Adrenal gland (tissue), 12 donors: ENCODE data around the gene ST3GAL4. TPM values are rescaled to one million over a fixed set of nuclear protein-coding genes. Genes with fewer than 3 reads are reported as not detected.

Source experiments
- DNase-seq, 7 donors: peaks; one replicate each; pipeline ENCODE4 v3.0.0-alpha.2; 2019 to 2020
- H3K27ac ChIP-seq, 5 donors: fragments of 200-600 bp; sonication (generic) in 4 of 5; 1 replicate in 3 of 5; 2 replicates in 2 of 5; pipeline versions ENCODE4 v1.5.1 to v1.8.0; 2016 to 2020; ENCODE audit warnings: mild to moderate bottlenecking in 1 of 5
- H3K27me3 ChIP-seq: fragments of 200-600 bp; 2 replicates; pipeline ENCODE4 v1.8.0; 2021
- H3K36me3 ChIP-seq, 2 donors: fragments of 200-600 bp; replicated peaks in 1 of 2; 1 replicate in 1 of 2; 2 replicates in 1 of 2; pipeline versions ENCODE4 v1.5.1 to v1.8.0; 2018 to 2022
- H3K4me1 ChIP-seq, 2 donors: fragments of 200-600 bp; replicated peaks in 1 of 2; 1 replicate in 1 of 2; 2 replicates in 1 of 2; pipeline versions ENCODE4 v1.5.1 to v1.8.0; 2018 to 2021
- H3K4me3 ChIP-seq, 4 donors: fragments of 200-600 bp; sonication (generic) in 3 of 4; one replicate each; pipeline ENCODE4 v1.5.1; 2016 to 2018
- H3K9me3 ChIP-seq, 3 donors: fragments of 200-600 bp; sonication (generic) in 1 of 3; replicated peaks in 1 of 3; 1 replicate in 2 of 3; 2 replicates in 1 of 3; pipeline versions ENCODE4 v1.5.1 to v1.8.0; 2016 to 2021
- CTCF ChIP-seq, 6 experiments: fragments of 450-650 bp in 4 of 6; fragments of 200-600 bp in 2 of 6; sonication (generic) in 1 of 6; IDR thresholded peaks; 1 replicate in 5 of 6; 2 replicates in 1 of 6; pipeline versions ENCODE4 v1.5.1 to v1.8.0; 2016 to 2021; ENCODE audit warnings: antibody characterized with exemption in 6 of 6, mild to moderate bottlenecking in 2 of 6, moderate library complexity in 1 of 6
- POLR2A ChIP-seq, 2 donors: fragments of 450-650 bp; IDR thresholded peaks; one replicate each; pipeline ENCODE4 v1.6.1; 2017; ENCODE audit warnings: antibody characterized with exemption in 2 of 2, mild to moderate bottlenecking in 2 of 2, moderate library complexity in 1 of 2
- WGBS, 4 donors: extraction: QIAGEN DNeasy Blood & Tissue Kit in 2 of 4; methylation state at CpG; one replicate each; pipeline versions ENCODE4 v1.1.5 to v1.1.7; 2013 to 2017; 5-methylcytosine and 5-hydroxymethylcytosine counted together
- intact Hi-C, 2 donors: fragments of 100-400 bp; cut with DNase I; formaldehyde crosslinking; loops; one replicate each; pipeline versions ENCODE4 v1.14.1 to v1.15.0; 2022 to 2023
- polyA plus RNA-seq, 3 donors: library from polyadenylated mRNA; stranded (reverse); fragments of 200-250 nt in 2 of 3; fragments of 350-450 nt in 1 of 3; fragmentation: Illumina TruSeq in 1 of 3; extraction: RNeasy Lipid Tissue Mini Kit (QIAGEN cat#74804) in 1 of 3; gene quantifications; one replicate each; pipeline ENCODE4 v1.2.3, GENCODE V29; 2013 to 2014
- total RNA-seq, 9 donors: library from RNA; depleted of rRNA in 4 of 9; stranded (reverse); fragments of >200 nt in 4 of 9; fragments of 120-200 nt in 1 of 9; fragmentation: NEBNext Ultra II Directional in 1 of 9; extraction: Animal tissue kit (Norgen Biotek cat#: 25700) in 1 of 9; gene quantifications; one replicate each; pipeline versions ENCODE4 v1.1.0 to v1.2.4, GENCODE V29; 2013 to 2023
- donor health status: healthy with polysubstance abuse.
- donor health status: Bipolar disorder and iron deficiency.
- donor health status: DM: yes; HTN: yes; CAD: no.
- donor health status: DM: no; HTN: no; CAD: no.
- donor health status: DM: no; HTN: no; CAD: no.
- donor health status: DM: yes; HTN: yes; CAD: no.

Gene ST3GAL4
- total and polyA plus RNA-seq, 12 donors = 119 to 359 (median 163) TPM

DNA sequence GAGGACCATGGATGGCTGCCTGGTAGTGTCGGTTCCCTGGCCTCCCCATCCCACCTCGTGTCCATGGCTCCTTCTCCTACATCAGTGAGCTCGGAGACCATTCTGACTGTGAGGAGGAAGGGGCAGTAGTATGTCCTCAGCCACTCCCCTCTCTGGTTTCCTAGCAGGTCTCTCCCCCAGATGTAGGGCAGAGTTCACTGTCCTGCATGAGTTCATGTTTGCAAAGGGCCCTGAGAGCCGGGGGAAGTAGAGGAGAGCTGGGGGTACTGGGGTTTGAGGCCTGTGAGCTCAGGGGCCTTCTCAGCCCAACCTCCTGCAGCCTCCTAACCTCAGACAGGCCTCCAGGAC lies 18.4 kb upstream of the ST3GAL4 start:
- Histone ChIP-seq H3K4me1 (peaks cover 5 to 47% of the 10 kb centered on the region in 2 donors), H3K4me3 (no peak overlapping the region), H3K27ac (peak overlapping the region in 1 of 5 donors; percentile 65), H3K36me3 (peaks cover 0 to 4% of the 10 kb centered on the region in 2 donors), H3K27me3 (no peaks in the 10 kb centered on the region), H3K9me3 (no peaks in the 10 kb centered on the region)
- intact Hi-C loops = no loop called here
- DNase-seq = no peak
- no peak for TF ChIP-seq CTCF (IDR thresholded peaks at IDR 0.05)
- no peak for TF ChIP-seq POLR2A (IDR thresholded peaks at IDR 0.05)
- 75 to 88% (median 88%) methylated on average over 3 to 4 of the region's 4 CpGs; no CpG with 5 or more reads in 1 of the 4 donors for WGBS, 4 donors

DNA sequence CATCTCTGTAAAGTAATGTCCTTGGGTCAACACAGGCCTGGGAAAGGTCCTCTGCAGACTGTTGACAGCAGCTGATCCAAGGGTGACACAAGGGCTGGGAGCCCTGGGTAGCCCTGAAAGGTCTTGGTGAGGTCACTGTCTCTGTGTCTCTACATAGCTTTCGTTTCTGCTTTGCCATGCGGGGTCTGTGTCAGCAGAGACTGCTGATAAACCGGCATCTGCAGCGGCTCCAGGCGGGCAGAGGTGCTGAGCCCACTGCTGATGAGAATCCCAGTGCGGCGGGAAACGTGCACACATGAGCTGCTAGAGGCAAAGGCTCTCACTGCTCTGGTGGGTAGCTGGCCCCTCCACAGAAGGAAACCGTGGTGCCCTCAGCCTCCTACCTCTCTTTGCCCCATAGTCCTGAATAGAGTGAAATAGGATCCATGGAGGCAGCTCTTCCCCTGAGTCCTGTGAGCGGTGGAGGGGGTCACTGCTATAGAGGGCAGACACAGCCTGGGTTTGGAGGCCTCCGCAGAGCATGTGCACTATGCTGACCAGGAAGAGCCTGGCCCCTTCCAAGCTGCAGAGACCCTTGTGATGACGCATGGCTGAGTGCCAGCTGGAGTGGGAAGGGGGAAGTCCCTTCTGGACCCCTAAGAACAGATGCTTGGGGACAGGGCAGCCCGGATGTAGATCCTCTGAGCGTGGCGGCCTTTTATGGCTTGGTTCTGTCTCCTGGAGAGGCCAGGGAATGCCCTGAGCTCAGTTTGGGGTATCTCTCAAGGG lies 17.8 kb upstream of the ST3GAL4 start:
- Histone ChIP-seq H3K4me1 (peaks cover under 1 to 41% of the 10 kb centered on the region in 2 donors), H3K4me3 (no peak overlapping the region), H3K36me3 (peaks cover 0 to 4% of the 10 kb centered on the region in 2 donors), H3K27ac (peak overlapping the region in 1 of 5 donors; percentile 31), H3K9me3 (no peaks in the 10 kb centered on the region), H3K27me3 (no peaks in the 10 kb centered on the region)
- peak in 3 of 7 donors; percentile 21 to 52 (median 23) for DNase-seq
- intact Hi-C loops = no loop called here
- TF ChIP-seq POLR2A (IDR thresholded peaks at IDR 0.05) = no peak
- no peak for TF ChIP-seq CTCF (IDR thresholded peaks at IDR 0.05)
- WGBS, 4 donors = 75 to 83% (median 83%) methylated on average over 13 to 15 of the region's 15 CpGs; no CpG with 5 or more reads in 1 of the 4 donors

DNA sequence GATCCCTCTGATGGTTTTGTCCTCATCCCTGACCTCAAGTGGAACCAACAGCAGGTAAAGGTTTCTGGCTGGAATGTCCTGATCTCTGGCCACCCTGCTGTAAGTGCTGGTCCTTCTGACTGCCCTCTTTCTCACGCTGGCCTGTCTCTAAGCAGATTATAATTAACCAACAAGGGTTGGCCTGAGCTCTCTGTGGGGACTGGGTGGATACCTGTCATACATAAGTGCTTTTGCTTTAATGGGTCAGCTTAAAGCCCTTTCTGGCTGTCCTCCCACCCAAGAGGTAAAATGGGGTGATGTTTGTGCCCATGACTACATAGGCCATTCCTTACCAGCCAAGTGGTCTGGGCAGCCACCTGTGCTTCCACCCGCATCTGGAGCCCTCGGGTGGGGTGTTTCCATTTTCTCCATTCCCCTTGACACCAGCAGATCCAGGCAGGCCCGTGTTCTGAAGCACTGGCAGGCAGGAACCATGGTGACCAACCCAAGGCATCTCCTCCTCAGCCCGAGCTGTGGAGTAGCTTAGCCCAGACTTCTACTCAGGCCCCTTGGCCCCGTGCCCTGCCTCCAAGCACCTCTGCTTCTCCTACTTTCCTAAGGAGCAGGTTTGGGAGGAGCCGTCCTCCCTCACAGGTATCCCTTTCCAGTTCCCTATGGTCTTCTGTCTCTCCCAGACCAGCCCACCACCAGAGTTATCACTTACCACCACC lies 17.0 kb upstream of the ST3GAL4 start:
- no peaks in the 10 kb centered on the region for H3K9me3 ChIP-seq
- H3K27me3 ChIP-seq = no peaks in the 10 kb centered on the region
- peak overlapping the region in 1 of 5 donors; percentile 64 for H3K27ac ChIP-seq
- no peak overlapping the region for H3K4me3 ChIP-seq
- H3K36me3 ChIP-seq = peaks cover 0 to 10% of the 10 kb centered on the region in 2 donors
- no peak for TF ChIP-seq POLR2A (IDR thresholded peaks at IDR 0.05)
- no peak for TF ChIP-seq CTCF (IDR thresholded peaks at IDR 0.05)
- peaks cover 0 to 40% of the 10 kb centered on the region in 2 donors for H3K4me1 ChIP-seq
- peak in 1 of 7 donors; percentile 13 for DNase-seq
- 95 to 100% (median 97%) methylated on average over 5 to 7 of the region's 7 CpGs for WGBS, 4 donors
- intact Hi-C loops = no loop called here

GRCh38 chr11:126339073-126339862 lies 16.2 kb upstream of the ST3GAL4 start:
- H3K36me3 ChIP-seq = peaks cover 0 to 15% of the 10 kb centered on the region in 2 donors
- no peaks in the 10 kb centered on the region for H3K27me3 ChIP-seq
- H3K9me3 ChIP-seq = no peaks in the 10 kb centered on the region
- no peak overlapping the region for H3K4me3 ChIP-seq
- peak overlapping the region in 2 of 5 donors; percentile 56 to 64 for H3K27ac ChIP-seq
- H3K4me1 ChIP-seq = peaks cover 0 to 40% of the 10 kb centered on the region in 2 donors
- intact Hi-C loops = no loop called here
- peak in 2 of 7 donors; percentile 2 to 13 for DNase-seq
- WGBS, 4 donors = 79 to 87% (median 82%) methylated on average over 14 to 15 of the region's 15 CpGs
- TF ChIP-seq CTCF (IDR thresholded peaks at IDR 0.05) (no peak), POLR2A (IDR thresholded peaks at IDR 0.05) (no peak)
